WTC11 (cell line): ENCODE results near the gene CNNM3. TPM values are rescaled to one million over a fixed set of nuclear protein-coding genes. Genes with fewer than 3 reads are reported as not detected.

Experiments used
- ATAC-seq: fragments of 200-7000 bp; cut with Tn5 transposase; 2 replicates; pipeline ENCODE4 v1.10.0; 2021; ENCODE audit warnings: mild to moderate bottlenecking, moderate library complexity
- CTCF ChIA-PET: fragments of 300-600 bp; sonication (Branson Sonifier 250); formaldehyde crosslinking; loops from one replicate; lab custom pipeline; 2021; ENCODE audit warnings: antibody characterized with exemption; lab: Charles Lee
- POLR2A ChIA-PET: fragments of 350-600 bp; sonication (Branson Sonifier 250); formaldehyde crosslinking; loops from one replicate; lab custom pipeline; 2021; ENCODE audit warnings: antibody characterized with exemption; lab: Charles Lee
- DNase-seq: peaks from one replicate; pipeline ENCODE4 v3.0.0; 2021; ENCODE audit warnings: low spot score
- H3K27ac Mint-ChIP-seq: 2 replicates; pipeline ENCODE4 v1.8.0; 2021; ENCODE audit warnings: mixed read lengths
- H3K27me3 Mint-ChIP-seq: 2 replicates; pipeline ENCODE4 v1.8.0; 2021; ENCODE audit warnings: low read depth, mild to moderate bottlenecking, moderate library complexity, mixed read lengths
- H3K36me3 Mint-ChIP-seq: 2 replicates; pipeline ENCODE4 v1.8.0; 2021; ENCODE audit warnings: mixed read lengths
- H3K4me1 Mint-ChIP-seq: 2 replicates; pipeline ENCODE4 v1.8.0; 2022; ENCODE audit warnings: mixed read lengths
- H3K4me3 Mint-ChIP-seq: 2 replicates; pipeline ENCODE4 v1.8.0; 2021; ENCODE audit warnings: mild to moderate bottlenecking, moderate library complexity, mixed read lengths
- H3K9me3 Mint-ChIP-seq: 2 replicates; pipeline ENCODE4 v1.8.0; 2021; ENCODE audit warnings: mixed read lengths
- microRNA-seq: library from miRNA; unstranded; fragments of <30 nt; microRNA quantifications from one replicate; pipeline ENCODE4 v1.2.0, GENCODE V29; 2022; ENCODE audit warnings: borderline number of aligned reads
- total RNA-seq: library from RNA; stranded (reverse); gene quantifications from 3 replicates; pipeline ENCODE4 v1.2.3, GENCODE V29; 2021
- TF ChIP-seq, protein P1 (sequence below): sonication (generic); formaldehyde crosslinking; IDR thresholded peaks from 2 replicates; pipeline ENCODE4 v1.8.1; 2023; ENCODE audit warnings: mild to moderate bottlenecking, missing genetic modification reagents

The CNNM3 gene
- total RNA-seq, 1 experiment from 2014 or later = 34.9 TPM

DNA sequence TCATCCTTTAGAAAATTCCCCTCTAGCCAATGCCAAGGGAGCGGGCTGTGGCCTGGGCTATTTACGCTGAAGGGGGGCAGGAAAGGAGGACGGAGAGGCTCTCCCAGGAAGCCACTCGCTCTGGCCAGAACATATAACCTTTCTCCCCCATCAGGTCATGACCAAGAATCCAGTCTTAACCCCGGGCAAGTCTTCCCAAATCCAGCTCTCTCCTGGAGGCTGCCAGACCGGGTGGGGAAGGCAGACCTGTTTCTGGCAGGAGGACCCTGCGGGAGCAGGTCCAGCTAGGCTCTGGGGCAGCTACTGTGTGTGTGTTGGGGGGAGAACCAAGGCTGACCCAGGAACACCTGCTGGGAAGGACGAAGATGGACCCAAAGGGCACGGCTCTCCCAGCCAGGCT lies 67.2 kb downstream of the CNNM3 start:
- ChIA-PET CTCF (interaction anchor here (1.3 to 5.0 kb wide), 3 partner anchors 15 to 67 kb away, joined by 3 to 37 read pairs (median 6); no protein-coding TSS in a partner anchor), POLR2A (no interaction called here)
- no peak for ATAC-seq
- Mint-ChIP-seq H3K4me3 (no peak overlapping the region), H3K36me3 (no peaks in the 10 kb centered on the region), H3K9me3 (no peaks in the 10 kb centered on the region), H3K27me3 (no peaks in the 10 kb centered on the region), H3K4me1 (peaks cover 42% of the 10 kb centered on the region), H3K27ac (no peak overlapping the region)
- TF ChIP-seq, protein P1, sequence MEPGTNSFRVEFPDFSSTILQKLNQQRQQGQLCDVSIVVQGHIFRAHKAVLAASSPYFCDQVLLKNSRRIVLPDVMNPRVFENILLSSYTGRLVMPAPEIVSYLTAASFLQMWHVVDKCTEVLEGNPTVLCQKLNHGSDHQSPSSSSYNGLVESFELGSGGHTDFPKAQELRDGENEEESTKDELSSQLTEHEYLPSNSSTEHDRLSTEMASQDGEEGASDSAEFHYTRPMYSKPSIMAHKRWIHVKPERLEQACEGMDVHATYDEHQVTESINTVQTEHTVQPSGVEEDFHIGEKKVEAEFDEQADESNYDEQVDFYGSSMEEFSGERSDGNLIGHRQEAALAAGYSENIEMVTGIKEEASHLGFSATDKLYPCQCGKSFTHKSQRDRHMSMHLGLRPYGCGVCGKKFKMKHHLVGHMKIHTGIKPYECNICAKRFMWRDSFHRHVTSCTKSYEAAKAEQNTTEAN = no peak
- DNase-seq = no peak

Small RNA genes within 50 kb of the gene (microRNA-seq; reads per million reads assigned to microRNA genes)
- 3.8 reads per million, percentile 6 among the genes with 10 or more reads in this experiment for gene MIR3127

Other genes starting within 250 kb of the CNNM3 start
- gene KANSL3, start 178.0 kb upstream of the CNNM3 start, total RNA-seq = 28.3 to 32.5 TPM (median 29.2 TPM) in 3 replicates
- 1.1 to 1.4 TPM (median 1.1 TPM) in 3 replicates for gene FER1L5, start 173.5 kb upstream of the CNNM3 start, total RNA-seq
- gene LMAN2L, start 76.2 kb upstream of the CNNM3 start, total RNA-seq = 13.5 to 18.1 TPM (median 16.5 TPM) in 3 replicates
- 13.9 to 14.3 TPM (median 14.0 TPM) in 3 replicates for gene CNNM4, start 55.4 kb upstream of the CNNM3 start, total RNA-seq
- 2.5 to 4.1 TPM (median 3.2 TPM) in 3 replicates for gene ANKRD23, start 27.8 kb downstream of the CNNM3 start, total RNA-seq
- 16.2 to 17.9 TPM (median 17.0 TPM) in 3 replicates for gene ANKRD39, start 41.7 kb downstream of the CNNM3 start, total RNA-seq
- gene SEMA4C, start 53.8 kb downstream of the CNNM3 start, total RNA-seq = 80.0 to 81.6 TPM (median 80.4 TPM) in 3 replicates
- gene FAM178B, start 170.3 kb downstream of the CNNM3 start, total RNA-seq = 0.52 to 0.71 TPM (median 0.62 TPM) in 3 replicates